ENCODE results near the gene APOA4.

DNA sequence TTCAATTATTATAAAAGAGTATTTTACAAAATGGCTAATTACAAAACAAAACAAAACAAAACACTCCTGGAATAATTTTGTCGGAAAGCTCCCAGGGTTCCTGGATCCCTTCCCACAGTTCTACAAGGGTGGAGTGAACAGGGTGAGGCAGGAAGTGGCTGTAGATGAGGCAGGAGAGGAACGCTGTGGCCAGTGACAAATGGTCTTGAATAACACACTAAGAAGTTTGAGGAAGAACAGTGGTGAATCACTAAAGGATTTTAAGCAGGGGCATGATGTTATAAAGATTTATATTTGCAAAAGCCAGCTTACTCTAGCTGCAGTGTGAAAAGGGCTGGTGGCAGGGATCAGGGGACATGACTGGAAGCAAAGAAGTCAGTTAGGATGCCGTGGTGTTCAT is 48.1 kb upstream of the APOA4 start:
- TF ChIP-seq CTCF (IDR thresholded peaks at IDR 0.05) (no peak), EZH2 (IDR thresholded peaks at IDR 0.05; ENCODE audit: borderline replicate concordance, insufficient read depth, low read depth, low read length, poor library complexity, severe bottlenecking) (no peak)
